SU-DHL-6 (cell line): Measurements from ENCODE around the gene PFN1.

ENCODE experiments used
- CTCF ChIP-seq: fragments of 200-600 bp; sonication (generic); IDR thresholded peaks from one replicate; pipeline ENCODE4 v1.5.1; 2017; ENCODE audit warnings: antibody characterized with exemption, mild to moderate bottlenecking, low read length, moderate library complexity; ENCODE audit not compliant: insufficient read depth, poor library complexity, severe bottlenecking
- EZH2phosphoT487 ChIP-seq: fragments of 200-600 bp; sonication (generic), shearing (Covaris generic); conservative IDR thresholded peaks from 2 replicates; pipeline ENCODE4 v1.6.1; 2018; ENCODE audit warnings: mild to moderate bottlenecking, antibody characterized with exemption, low read length, moderate library complexity, mixed read lengths

- TF ChIP-seq CTCF (no peak), EZH2phosphoT487 (no peak)
Observed at GRCh38 chr17:4935650-4936049, 12.7 kb downstream of the PFN1 start.
